ENCODE results near the gene TULP1. TPM values are rescaled to one million over a fixed set of nuclear protein-coding genes. Genes with fewer than 3 reads are reported as not detected.

TULP1 gene
- total and polyA plus RNA-seq, 2 of the 13 experiments (the other 11 are each of a cell fraction or from before 2014, with no cell fraction given) = not detected

DNA sequence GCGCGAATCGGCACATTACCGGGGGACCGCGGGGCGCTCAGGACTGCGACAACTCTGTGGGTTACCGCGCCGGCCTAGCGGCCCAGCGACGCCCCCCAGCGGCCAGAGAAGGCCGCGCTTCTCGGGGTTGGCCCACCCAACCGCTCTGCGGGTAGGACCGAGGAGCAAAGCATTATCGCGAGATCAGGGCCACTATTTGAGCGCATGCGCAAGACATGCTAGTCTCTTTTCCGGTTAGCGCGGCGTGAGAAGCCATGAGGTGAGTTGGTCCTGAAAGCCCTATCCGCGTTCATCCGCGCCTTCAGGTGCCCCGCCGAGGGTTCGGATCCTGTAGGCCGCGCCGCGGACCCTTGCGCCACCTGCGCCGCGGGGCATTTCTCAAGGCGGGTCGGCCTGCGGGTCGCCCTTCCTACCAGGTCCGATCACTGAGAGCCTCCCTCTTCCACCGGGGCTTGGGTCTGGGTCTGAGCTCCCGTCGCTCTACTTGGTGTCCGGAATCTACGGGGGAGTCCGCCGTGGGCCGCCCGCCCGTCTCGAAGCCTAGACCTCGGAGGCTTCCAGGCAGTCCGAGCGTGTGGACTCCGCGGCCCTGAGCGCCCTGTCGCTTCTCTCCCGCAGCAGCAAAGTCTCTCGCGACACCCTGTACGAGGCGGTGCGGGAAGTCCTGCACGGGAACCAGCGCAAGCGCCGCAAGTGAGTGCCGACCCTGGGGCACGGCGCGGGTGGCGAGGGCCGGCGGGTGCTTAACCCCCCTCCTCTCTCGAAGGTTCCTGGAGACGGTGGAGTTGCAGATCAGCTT is 44.3 kb downstream of the TULP1 start, which contains the start of gene RPL10A (continued):
- TF ChIP-seq, protein P1, sequence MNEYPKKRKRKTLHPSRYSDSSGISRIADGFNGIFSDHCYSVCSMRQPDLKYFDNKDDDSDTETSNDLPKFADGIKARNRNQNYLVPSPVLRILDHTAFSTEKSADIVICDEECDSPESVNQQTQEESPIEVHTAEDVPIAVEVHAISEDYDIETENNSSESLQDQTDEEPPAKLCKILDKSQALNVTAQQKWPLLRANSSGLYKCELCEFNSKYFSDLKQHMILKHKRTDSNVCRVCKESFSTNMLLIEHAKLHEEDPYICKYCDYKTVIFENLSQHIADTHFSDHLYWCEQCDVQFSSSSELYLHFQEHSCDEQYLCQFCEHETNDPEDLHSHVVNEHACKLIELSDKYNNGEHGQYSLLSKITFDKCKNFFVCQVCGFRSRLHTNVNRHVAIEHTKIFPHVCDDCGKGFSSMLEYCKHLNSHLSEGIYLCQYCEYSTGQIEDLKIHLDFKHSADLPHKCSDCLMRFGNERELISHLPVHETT (CRISPR knock-in tag; conservative IDR thresholded peaks at IDR 0.05) = peak; percentile 87
- TF ChIP-seq FLYWCH1 (CRISPR knock-in tag; IDR thresholded peaks at IDR 0.05) = no peak
- TF ChIP-seq, protein P2, sequence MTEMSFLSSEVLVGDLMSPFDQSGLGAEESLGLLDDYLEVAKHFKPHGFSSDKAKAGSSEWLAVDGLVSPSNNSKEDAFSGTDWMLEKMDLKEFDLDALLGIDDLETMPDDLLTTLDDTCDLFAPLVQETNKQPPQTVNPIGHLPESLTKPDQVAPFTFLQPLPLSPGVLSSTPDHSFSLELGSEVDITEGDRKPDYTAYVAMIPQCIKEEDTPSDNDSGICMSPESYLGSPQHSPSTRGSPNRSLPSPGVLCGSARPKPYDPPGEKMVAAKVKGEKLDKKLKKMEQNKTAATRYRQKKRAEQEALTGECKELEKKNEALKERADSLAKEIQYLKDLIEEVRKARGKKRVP (CRISPR knock-in tag; IDR thresholded peaks at IDR 0.05) = no peak
- TF ChIP-seq ZNF207 (IDR thresholded peaks at IDR 0.05; ENCODE audit: borderline replicate concordance) = no peak
- TF ChIP-seq EZH2 (conservative IDR thresholded peaks at IDR 0.05; ENCODE audit: low read depth, low read length) = no peak
- peak; percentile 76 for TF ChIP-seq ZSCAN25 (CRISPR knock-in tag; IDR thresholded peaks at IDR 0.05)
- TF ChIP-seq ZNF577 (CRISPR knock-in tag; IDR thresholded peaks at IDR 0.05; ENCODE audit: borderline replicate concordance, low read depth) = peak; percentile 74; the same call in 1 of the 2 replicates
- TF ChIP-seq AGO1 (IDR thresholded peaks at IDR 0.05; ENCODE audit: low read depth, low read length, poor library complexity, severe bottlenecking) = peak; percentile 72
- no peak for TF ChIP-seq SMARCC2 (IDR thresholded peaks at IDR 0.05)
- TF ChIP-seq NCOA5 (CRISPR knock-in tag; IDR thresholded peaks at IDR 0.05) = no peak
- 0 out of 2 replicates have a peak, but pooled peaks have one; percentile 60 for TF ChIP-seq ZNF468 (CRISPR knock-in tag; IDR thresholded peaks at IDR 0.05)
- peak; percentile 92 for TF ChIP-seq HOXA3 (CRISPR knock-in tag; IDR thresholded peaks at IDR 0.05)
- peak; percentile 53; the same call in 1 of the 2 replicates for TF ChIP-seq SOX13 (IDR thresholded peaks at IDR 0.05)
- TF ChIP-seq SOX13 (CRISPR knock-in tag; conservative IDR thresholded peaks at IDR 0.05 in 1 of 2, IDR thresholded peaks at IDR 0.05 in 1 of 2) = peak; percentile 45 to 94; a peak in 1 of 4 replicates
- peak; percentile 97 for TF ChIP-seq TOPORS (CRISPR knock-in tag; IDR thresholded peaks at IDR 0.05)
- TF ChIP-seq CCDC6 (CRISPR knock-in tag; IDR thresholded peaks at IDR 0.05) = peak; percentile 92; the same call in 1 of the 2 replicates
- TF ChIP-seq YY1 (IDR thresholded peaks at IDR 0.05; ENCODE audit: insufficient read depth, insufficient replicate concordance, low read depth, low read length) = peak; percentile 83
- no peak for TF ChIP-seq NFRKB (IDR thresholded peaks at IDR 0.05)
- TF ChIP-seq, protein P3, sequence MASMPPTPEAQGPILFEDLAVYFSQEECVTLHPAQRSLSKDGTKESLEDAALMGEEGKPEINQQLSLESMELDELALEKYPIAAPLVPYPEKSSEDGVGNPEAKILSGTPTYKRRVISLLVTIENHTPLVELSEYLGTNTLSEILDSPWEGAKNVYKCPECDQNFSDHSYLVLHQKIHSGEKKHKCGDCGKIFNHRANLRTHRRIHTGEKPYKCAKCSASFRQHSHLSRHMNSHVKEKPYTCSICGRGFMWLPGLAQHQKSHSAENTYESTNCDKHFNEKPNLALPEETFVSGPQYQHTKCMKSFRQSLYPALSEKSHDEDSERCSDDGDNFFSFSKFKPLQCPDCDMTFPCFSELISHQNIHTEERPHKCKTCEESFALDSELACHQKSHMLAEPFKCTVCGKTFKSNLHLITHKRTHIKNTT (CRISPR knock-in tag; IDR thresholded peaks at IDR 0.05) = no peak
- TF ChIP-seq, protein P4, sequence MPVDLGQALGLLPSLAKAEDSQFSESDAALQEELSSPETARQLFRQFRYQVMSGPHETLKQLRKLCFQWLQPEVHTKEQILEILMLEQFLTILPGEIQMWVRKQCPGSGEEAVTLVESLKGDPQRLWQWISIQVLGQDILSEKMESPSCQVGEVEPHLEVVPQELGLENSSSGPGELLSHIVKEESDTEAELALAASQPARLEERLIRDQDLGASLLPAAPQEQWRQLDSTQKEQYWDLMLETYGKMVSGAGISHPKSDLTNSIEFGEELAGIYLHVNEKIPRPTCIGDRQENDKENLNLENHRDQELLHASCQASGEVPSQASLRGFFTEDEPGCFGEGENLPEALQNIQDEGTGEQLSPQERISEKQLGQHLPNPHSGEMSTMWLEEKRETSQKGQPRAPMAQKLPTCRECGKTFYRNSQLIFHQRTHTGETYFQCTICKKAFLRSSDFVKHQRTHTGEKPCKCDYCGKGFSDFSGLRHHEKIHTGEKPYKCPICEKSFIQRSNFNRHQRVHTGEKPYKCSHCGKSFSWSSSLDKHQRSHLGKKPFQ (CRISPR knock-in tag; IDR thresholded peaks at IDR 0.05; ENCODE audit: insufficient replicate concordance) = peak; percentile 82
- TF ChIP-seq, protein P5, sequence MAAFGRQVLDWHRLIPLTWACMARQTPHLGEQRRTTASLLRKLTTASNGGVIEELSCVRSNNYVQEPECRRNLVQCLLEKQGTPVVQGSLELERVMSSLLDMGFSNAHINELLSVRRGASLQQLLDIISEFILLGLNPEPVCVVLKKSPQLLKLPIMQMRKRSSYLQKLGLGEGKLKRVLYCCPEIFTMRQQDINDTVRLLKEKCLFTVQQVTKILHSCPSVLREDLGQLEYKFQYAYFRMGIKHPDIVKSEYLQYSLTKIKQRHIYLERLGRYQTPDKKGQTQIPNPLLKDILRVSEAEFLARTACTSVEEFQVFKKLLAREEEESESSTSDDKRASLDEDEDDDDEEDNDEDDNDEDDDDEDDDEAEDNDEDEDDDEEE (CRISPR knock-in tag; IDR thresholded peaks at IDR 0.05) = peak; percentile 92
- no peak for TF ChIP-seq TCF7L2 (IDR thresholded peaks at IDR 0.05; ENCODE audit: low read depth, low read length)
- TF ChIP-seq BRCA1 (CRISPR knock-in tag; IDR thresholded peaks at IDR 0.05) = peak; percentile 94
